ACC112 (cell line): Measurements from ENCODE around the gene GMNC.

Experiments used
- H2AFZ ChIP-seq: fragments of 200-600 bp; sonication (generic); one replicate; pipeline ENCODE4 v1.6.0; 2017; ENCODE audit warnings: antibody characterized with exemption, low read length; ENCODE audit not compliant: unreplicated experiment
- H3K27ac ChIP-seq: fragments of 200-600 bp; sonication (generic); 2 replicates; pipeline ENCODE4 v1.5.1; 2014; ENCODE audit warnings: low read depth, mild to moderate bottlenecking, antibody characterized with exemption, low read length, moderate library complexity
- H3K27me3 ChIP-seq: fragments of 200-600 bp; sonication (generic); 2 replicates; pipeline ENCODE4 v1.6.1; 2014; ENCODE audit warnings: mild to moderate bottlenecking, antibody characterized with exemption, low read length, moderate library complexity, mixed read lengths; ENCODE audit not compliant: insufficient read depth
- H3K36me3 ChIP-seq: fragments of 200-600 bp; sonication (generic); 2 replicates; pipeline ENCODE4 v1.6.1; 2016; ENCODE audit warnings: mild to moderate bottlenecking, antibody characterized with exemption, low read length, moderate library complexity, mixed read lengths; ENCODE audit not compliant: insufficient read depth
- H3K4me1 ChIP-seq: fragments of 200-600 bp; sonication (generic); one replicate; pipeline ENCODE4 v1.6.1; 2016; ENCODE audit warnings: low read length, mixed read lengths; ENCODE audit not compliant: insufficient read depth, unreplicated experiment, control insufficient read depth
- H3K4me3 ChIP-seq: fragments of 200-600 bp; sonication (generic); 2 replicates; pipeline ENCODE4 v1.5.1; 2014; ENCODE audit warnings: mild to moderate bottlenecking, low read depth, low read length
- H3K79me2 ChIP-seq: fragments of 200-600 bp; sonication (generic); one replicate; pipeline ENCODE4 v1.6.0; 2016; ENCODE audit warnings: low read length; ENCODE audit not compliant: control insufficient read depth, unreplicated experiment, insufficient read depth

The GMNC gene

DNA sequence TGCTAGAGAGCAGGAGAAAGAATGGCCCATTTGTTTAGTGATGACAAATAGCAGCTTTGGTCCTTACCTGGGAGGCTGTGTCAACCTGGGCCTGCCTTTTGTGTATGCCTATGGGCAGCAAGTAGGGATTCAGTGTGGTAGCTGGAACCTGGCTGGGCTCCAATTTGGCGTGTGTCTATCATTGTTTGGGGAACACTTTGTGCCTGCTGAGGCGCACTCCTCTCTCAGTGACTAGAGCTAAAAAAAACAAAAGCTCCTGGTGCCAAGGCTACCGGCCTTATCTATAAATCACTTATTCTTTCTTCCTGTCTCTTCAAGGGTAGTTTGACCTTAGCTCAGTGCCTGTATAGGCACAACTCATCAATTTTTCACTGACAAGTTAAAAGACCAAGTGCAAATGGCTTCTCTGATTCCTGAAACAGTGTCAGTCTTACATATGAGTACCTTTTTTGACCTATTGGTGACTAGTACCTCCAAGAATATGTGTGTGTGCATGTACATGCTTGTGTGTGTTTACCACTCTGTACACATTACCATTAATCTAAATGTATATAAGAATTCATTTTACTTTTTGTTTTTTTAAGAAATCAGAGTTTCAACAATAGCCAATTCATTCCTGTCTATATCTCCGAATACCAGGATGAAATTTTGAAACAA, 54.6 kb downstream of the GMNC start:
- Histone ChIP-seq H3K79me2 (no peaks in the 10 kb centered on the region), H3K4me1 (peaks cover 12% of the 10 kb centered on the region), H3K36me3 (no peaks in the 10 kb centered on the region), H2AFZ (peak overlapping the region; percentile 45), H3K27me3 (no peaks in the 10 kb centered on the region), H3K27ac (peak overlapping the region; percentile 47), H3K4me3 (no peak overlapping the region)
